GM19025 (cell line): ENCODE results near the gene TLL2.

Experiments
- ATAC-seq: cut with Tn5 transposase; IDR thresholded peaks from one replicate; pipeline ENCODE4 v1.9.1; 2021; ENCODE audit warnings: mild to moderate bottlenecking, low read depth, moderate library complexity; ENCODE audit not compliant: unreplicated experiment

Gene TLL2

GRCh38 chr10:96436035-96436434, 77.7 kb downstream of the TLL2 start:
- no peak for ATAC-seq

- ATAC-seq, result no peak
Measured at GRCh38 chr10:96431211-96431970, 82.3 kb downstream of the TLL2 start.

GRCh38 chr10:96427291-96427690, 86.4 kb downstream of the TLL2 start:
- ATAC-seq, result no peak

GRCh38 chr10:96422525-96422924, 91.2 kb downstream of the TLL2 start:
- ATAC-seq, result no peak

GRCh38 chr10:96421995-96422394, 91.7 kb downstream of the TLL2 start:
- ATAC-seq, result no peak

- ATAC-seq, result no peak
Measured at GRCh38 chr10:96420228-96421009, 93.3 kb downstream of the TLL2 start.

GRCh38 chr10:96419351-96419750, 94.4 kb downstream of the TLL2 start:
- no peak for ATAC-seq

- ATAC-seq, result no peak
Measured at GRCh38 chr10:96418582-96418981, 95.1 kb downstream of the TLL2 start.

GRCh38 chr10:96417441-96417840, 96.3 kb downstream of the TLL2 start:
- no peak for ATAC-seq

- ATAC-seq, result no peak
Measured at GRCh38 chr10:96416643-96417042, 97.1 kb downstream of the TLL2 start.

- ATAC-seq, result no peak
Measured at GRCh38 chr10:96415891-96416554, 97.7 kb downstream of the TLL2 start.

GRCh38 chr10:96415150-96415890, 98.4 kb downstream of the TLL2 start:
- no peak for ATAC-seq

- no peak for ATAC-seq
Measured at GRCh38 chr10:96414303-96414702, 99.4 kb downstream of the TLL2 start.

- ATAC-seq, result no peak
Measured at GRCh38 chr10:96413151-96413787, 100.5 kb downstream of the TLL2 start.

- no peak for ATAC-seq
Measured at GRCh38 chr10:96411716-96412320, 101.9 kb downstream of the TLL2 start.

GRCh38 chr10:96410296-96410695, 103.4 kb downstream of the TLL2 start:
- ATAC-seq, result no peak

GRCh38 chr10:96408201-96408600, 105.5 kb downstream of the TLL2 start:
- no peak for ATAC-seq

- no peak for ATAC-seq
Measured at GRCh38 chr10:96407560-96408069, 106.1 kb downstream of the TLL2 start.

- ATAC-seq, result no peak
Measured at GRCh38 chr10:96406091-96406490, 107.6 kb downstream of the TLL2 start.
